ENCODE data around the gene INVS. TPM values are rescaled to one million over a fixed set of nuclear protein-coding genes. Genes with fewer than 3 reads are reported as not detected.
A peak's percentile ranks its signal among the peaks of the same experiment; 100 is the strongest.

Gene INVS
- total RNA-seq, 4 donors from 2014 or later: 5.5 to 13.9 (median 6.7) TPM

DNA sequence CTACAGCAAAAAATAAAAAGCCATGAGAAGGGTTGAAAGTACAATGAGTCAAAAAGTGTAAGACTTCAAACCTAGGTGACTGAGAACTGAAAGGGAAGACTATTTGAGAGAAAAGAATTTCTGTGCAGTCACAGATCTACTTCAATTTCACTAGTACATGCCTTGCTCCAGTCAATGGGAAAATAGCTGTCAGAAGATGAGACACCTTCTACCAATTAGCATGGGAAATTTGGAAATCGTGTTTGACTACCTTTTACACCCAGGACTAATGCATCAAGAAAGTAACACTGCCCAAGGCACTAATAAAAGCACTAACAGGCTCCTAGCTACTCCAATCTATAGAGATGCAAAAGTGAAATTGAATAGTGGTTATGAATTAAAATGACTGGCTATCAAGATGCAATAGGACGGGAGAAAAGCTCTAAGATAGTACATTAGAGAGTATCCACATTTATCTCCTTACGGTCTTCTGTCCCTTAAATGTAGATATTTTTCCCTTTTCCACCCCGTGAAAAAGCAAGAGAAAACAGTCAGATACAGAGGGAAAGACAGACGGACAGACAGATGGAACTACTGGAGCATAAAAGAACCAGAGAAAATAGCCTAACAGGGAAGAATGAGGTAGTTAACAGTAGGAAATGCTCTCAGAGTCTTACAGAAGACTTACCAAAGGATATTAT lies 15.5 kb upstream of the INVS start:
- H3K27ac ChIP-seq: peak overlapping the region in 2 of 4 donors; percentile 6 to 27

GRCh38 chr9:100084128-100084453 lies 15.0 kb upstream of the INVS start:
- TF ChIP-seq POLR2A (IDR thresholded peaks at IDR 0.05) (no peak), CTCF (IDR thresholded peaks at IDR 0.05 in 4 of 5, conservative IDR thresholded peaks at IDR 0.05 in 1 of 5) (no peak)
- peaks cover 51% of the 10 kb centered on the region in 2 donors for H3K4me1 ChIP-seq
- no peak overlapping the region for H3K4me3 ChIP-seq
- no peaks in the 10 kb centered on the region for H3K9me3 ChIP-seq
- peak overlapping the region in 2 of 4 donors; percentile 6 to 27 for H3K27ac ChIP-seq
- no peaks in the 10 kb centered on the region for H3K36me3 ChIP-seq
- ATAC-seq (peak in 1 of 2 donors; percentile 36), DNase-seq (no peak)
- in situ Hi-C loops (cut with MboI; ENCODE audit: low sequenced_read_pairs in 4 of 4): no loop called here
- H3K27me3 ChIP-seq: no peaks in the 10 kb centered on the region
- intact Hi-C loops (cut with DNase I; ENCODE audit: low total_unique reads): no loop called here

More for the DNA sequence above, 15.5 kb upstream of the INVS start:
- Histone ChIP-seq H3K36me3 (no peaks in the 10 kb centered on the region), H3K27me3 (no peaks in the 10 kb centered on the region), H3K4me1 (peaks cover 51% of the 10 kb centered on the region in 2 donors), H3K4me3 (no peak overlapping the region), H3K9me3 (no peaks in the 10 kb centered on the region)
- intact Hi-C loops (cut with DNase I; ENCODE audit: low total_unique reads) (no loop called here), in situ Hi-C loops (cut with MboI; ENCODE audit: low sequenced_read_pairs in 4 of 4) (no loop called here)
- ATAC-seq: peak in 1 of 2 donors; percentile 18
- TF ChIP-seq CTCF (IDR thresholded peaks at IDR 0.05 in 4 of 5, conservative IDR thresholded peaks at IDR 0.05 in 1 of 5): no peak
- no peak for TF ChIP-seq POLR2A (IDR thresholded peaks at IDR 0.05)
- no peak for DNase-seq

DNA sequence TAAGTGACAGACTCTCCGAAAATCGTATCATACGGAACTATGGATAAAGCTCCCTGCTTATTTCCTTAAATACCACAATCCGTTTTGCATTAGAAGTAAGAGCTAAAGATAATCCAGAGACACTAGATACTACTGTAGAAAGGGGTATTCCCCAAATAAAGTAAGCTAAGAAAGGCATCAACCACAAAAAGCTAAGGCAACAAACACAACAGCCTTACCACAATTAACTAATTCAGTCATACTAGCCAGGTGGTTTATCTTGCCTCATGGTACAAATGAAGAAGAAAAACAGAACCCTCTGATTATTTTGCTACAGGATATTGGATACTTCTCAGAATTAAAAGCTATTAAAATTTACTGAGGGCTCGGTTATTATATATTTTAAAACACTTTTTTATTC lies 14.3 kb upstream of the INVS start:
- Histone ChIP-seq H3K4me1 (peaks cover 49 to 55% of the 10 kb centered on the region in 2 donors), H3K9me3 (no peaks in the 10 kb centered on the region), H3K27ac (no peak overlapping the region), H3K4me3 (no peak overlapping the region), H3K27me3 (no peaks in the 10 kb centered on the region), H3K36me3 (no peaks in the 10 kb centered on the region)
- TF ChIP-seq CTCF (IDR thresholded peaks at IDR 0.05 in 4 of 5, conservative IDR thresholded peaks at IDR 0.05 in 1 of 5): no peak
- no peak for ATAC-seq
- in situ Hi-C loops (cut with MboI; ENCODE audit: low sequenced_read_pairs in 4 of 4): no loop called here
- intact Hi-C loops (cut with DNase I; ENCODE audit: low total_unique reads): no loop called here
- DNase-seq: no peak

DNA sequence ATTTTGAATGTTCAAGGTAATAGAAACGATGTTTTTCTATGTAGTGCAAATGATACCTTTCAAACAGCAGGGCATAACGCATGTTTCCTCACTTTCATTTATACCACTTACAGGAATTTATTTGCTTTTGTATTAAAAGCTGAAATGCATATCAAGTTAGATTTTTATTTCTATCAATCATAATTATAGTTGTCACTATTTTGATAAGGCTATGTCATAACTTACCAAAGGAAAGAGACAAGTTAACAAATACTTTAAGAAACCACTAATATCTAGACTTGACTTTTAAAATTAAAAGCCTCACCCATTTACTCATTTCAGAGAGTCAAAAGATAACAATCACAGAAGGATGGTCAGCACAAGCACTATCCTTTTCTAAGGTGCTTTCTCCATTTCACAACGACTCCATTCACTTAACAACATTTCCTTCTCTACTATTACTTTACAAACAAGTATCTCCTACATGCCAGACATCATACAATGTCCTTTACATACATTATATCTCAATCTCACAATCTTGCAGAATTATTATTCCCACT lies 12.9 kb upstream of the INVS start:
- H3K4me1 ChIP-seq: peaks cover 49 to 52% of the 10 kb centered on the region in 2 donors
- no peaks in the 10 kb centered on the region for H3K27me3 ChIP-seq
- in situ Hi-C loops (cut with MboI; ENCODE audit: low sequenced_read_pairs in 4 of 4): no loop called here
- ATAC-seq (no peak), DNase-seq (no peak)
- H3K4me3 ChIP-seq: no peak overlapping the region
- no peaks in the 10 kb centered on the region for H3K9me3 ChIP-seq
- TF ChIP-seq POLR2A (IDR thresholded peaks at IDR 0.05) (no peak), CTCF (IDR thresholded peaks at IDR 0.05 in 4 of 5, conservative IDR thresholded peaks at IDR 0.05 in 1 of 5) (no peak)
- intact Hi-C loops (cut with DNase I; ENCODE audit: low total_unique reads): no loop called here
- H3K36me3 ChIP-seq: no peaks in the 10 kb centered on the region
- no peak overlapping the region for H3K27ac ChIP-seq
